Amniotic stem cell (primary cell): Measurements from ENCODE around the gene MTHFD1L.
"Not testable (repeated sequence)": the region's sequence is repeated elsewhere in the genome, so short reads cannot be mapped to it uniquely, and the experiment has no call there.

Source experiments
- DNase-seq: peaks from one replicate; lab custom pipeline; 2025; lab: John Stamatoyannopoulos, UW

The MTHFD1L gene

GRCh38 chr6:151041686-151042085, 176.2 kb downstream of the MTHFD1L start:
- DNase-seq = no peak

- DNase-seq = not testable (repeated sequence)
These were observed 177.4 kb downstream of the MTHFD1L start for GRCh38 chr6:151042911-151043330.

DNA sequence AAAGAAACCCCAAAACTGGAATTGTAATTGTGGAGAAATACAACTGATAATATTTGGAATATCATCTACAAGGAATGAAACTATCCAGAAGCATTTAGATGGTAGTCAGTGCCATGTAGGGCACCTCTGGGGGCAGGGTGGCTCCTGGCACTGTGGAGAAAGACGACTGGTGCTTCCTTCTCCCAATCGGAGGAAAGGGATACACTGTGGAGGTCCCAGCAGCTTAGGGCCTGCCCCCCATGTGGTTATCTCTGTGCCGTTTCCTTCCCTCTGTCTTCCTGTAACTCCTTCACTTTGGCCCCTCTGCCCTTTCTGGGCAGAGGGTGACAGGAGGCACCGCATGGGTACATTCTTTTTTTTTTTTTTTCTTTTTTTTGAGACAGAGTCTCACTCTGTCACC, 178.4 kb downstream of the MTHFD1L start:
- DNase-seq = no peak

DNA sequence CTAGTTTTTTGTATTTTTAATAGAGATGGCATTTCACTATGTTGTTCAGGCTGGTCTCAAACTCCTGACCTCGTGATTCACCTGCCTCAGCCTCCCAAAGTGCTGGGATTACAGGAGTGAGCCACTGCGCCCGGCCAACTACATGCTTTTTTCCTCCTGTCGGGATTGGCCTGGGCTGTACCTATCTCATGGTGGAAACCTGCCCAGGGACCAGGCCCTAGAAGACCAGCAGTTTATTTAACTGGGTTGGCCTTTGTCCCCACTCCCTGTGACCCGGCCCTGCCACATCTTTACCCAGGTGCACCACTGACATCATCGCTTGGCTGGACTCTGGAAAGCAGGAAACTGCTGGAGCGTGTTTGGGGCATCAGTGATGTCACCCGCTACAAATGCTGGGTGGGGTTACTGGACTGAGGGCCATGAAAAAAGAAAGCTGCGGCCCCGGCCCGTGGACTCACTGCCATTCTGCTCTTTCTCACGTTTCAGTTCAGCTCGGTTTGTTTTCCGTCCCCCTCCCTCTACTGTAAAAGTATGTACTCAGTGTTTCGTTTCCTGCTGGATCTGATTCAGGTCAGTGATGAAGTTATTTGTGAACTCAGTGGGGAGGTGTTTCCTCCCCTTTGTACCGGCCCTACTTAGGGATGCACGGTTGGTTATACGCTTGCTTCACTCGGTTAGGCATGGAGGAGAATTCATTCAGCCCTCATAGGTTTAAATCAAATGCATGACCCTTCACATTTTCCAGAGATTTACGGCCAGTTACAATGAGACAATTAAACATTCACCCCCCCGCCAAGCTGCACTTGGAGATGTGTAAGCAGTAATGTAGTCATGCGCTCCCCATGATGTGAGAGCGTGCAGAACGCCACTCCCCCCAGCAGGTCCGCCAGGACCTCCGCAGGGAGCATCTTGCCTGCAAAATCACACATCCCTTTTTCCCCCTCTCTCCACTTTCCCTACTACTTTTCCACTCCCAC, 179.3 kb downstream of the MTHFD1L start:
- DNase-seq = peak; percentile 69

GRCh38 chr6:151045511-151046222, 180.2 kb downstream of the MTHFD1L start:
- DNase-seq = peak; percentile 46

- DNase-seq = no peak
These were observed 185.7 kb downstream of the MTHFD1L start for GRCh38 chr6:151051164-151051563.

DNA sequence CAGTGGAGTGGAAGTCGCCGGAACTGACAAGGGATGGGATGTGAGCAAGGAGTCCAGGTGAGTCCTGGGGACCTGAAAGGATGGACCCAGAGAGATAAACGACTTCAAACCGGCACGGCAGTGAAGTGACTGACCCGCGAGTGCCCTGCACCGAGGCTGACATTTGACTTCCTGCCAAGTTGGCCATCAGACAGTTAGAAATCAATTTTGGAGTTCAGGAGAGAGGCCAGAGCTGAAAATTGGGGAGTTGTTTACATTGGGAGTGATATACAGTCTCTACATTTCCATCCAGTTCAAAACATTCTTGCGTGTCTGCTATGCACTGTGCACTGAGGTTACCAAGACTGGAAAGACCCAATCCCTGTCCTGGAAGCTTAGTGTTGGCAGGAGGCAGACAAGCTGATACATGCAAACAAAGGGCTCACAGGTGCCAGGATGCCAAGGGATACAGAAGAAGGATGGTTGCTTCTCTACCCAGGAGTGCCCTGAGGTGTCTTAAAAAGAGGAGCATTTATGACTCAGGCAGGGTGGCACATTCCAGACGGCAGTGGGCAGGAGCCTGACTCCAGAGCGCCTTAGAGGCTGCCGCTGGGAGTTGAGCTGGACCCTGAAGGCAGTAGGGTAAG, 186.6 kb downstream of the MTHFD1L start:
- DNase-seq = no peak

DNA sequence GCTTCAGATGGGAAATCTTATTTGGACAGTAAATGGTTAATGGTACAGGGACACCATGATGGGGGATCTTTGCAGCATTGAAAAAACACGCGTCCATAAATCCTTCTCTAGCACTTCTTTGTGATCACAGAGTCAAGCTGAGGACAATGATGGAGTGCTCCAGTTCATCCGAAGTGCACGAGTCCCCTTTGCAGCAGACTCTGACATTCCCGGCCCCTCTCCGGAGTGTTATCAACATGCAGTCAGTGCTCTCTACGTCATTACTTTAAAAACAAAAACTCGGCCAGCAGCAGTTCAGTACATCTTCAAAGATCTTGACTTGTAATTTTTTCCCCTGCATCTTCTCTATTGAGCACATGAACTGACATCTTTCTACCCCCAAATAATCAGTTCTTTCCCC, 188.8 kb downstream of the MTHFD1L start:
- no peak for DNase-seq

DNA sequence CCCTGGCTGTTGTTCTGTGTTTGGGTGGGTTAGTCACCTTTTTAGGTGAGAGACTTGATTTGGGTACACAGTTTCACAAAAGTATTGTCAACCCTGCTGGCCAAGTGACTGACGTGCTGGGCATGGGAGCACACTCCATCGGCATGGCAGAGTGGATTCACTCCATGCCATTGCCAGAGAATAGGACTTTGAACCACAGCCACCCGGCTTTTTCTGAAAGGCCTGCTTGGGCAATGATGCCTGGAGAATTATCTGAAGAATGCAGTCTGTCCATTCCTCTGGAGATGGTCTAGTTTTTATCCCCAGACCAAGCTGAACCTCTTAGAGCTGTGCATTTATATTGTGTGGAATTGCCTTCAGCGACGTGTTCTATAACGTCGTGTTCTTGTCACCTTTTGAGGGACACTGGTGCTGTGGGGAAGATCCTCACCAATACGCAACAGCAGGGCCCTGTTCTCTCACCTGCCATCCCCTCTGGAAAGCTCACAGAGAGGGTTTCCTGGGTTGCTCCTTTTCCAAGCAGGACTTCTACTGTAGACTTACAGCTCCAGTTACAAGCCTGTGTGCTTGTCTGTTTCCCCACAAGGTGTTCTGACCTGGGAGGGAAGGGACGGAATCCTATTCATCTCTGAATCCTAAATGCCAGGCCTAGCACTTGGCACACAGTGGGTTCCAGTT, 190.9 kb downstream of the MTHFD1L start:
- DNase-seq = no peak

DNA sequence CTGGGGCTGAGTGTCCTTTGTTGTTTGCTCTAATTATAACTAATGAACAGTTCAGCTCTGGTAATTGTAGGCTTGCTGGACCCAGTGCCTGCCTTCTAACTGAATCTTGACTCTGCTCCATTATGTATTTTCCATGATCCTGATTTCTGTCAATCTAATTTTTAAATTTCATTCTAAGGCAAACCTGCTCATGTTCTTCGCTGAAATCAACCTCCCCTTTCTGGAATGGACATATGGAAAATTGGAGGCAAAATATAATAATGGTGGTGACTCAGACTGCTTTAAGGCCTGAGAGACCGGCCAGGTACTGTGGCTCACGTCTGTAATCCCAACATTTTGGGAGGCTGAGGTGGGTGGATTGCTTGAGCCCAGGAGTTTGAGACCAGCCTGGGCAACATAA, 191.6 kb downstream of the MTHFD1L start:
- no peak for DNase-seq

GRCh38 chr6:151058021-151058733, 192.7 kb downstream of the MTHFD1L start:
- DNase-seq = no peak

- DNase-seq = no peak
These were observed 194.2 kb downstream of the MTHFD1L start for GRCh38 chr6:151059612-151060095.

- peak; percentile 82 for DNase-seq
These were observed 194.7 kb downstream of the MTHFD1L start for GRCh38 chr6:151060096-151060765.

GRCh38 chr6:151060766-151061531, 195.4 kb downstream of the MTHFD1L start:
- no peak for DNase-seq

GRCh38 chr6:151063352-151063751, 197.8 kb downstream of the MTHFD1L start:
- peak; percentile 38 for DNase-seq

DNA sequence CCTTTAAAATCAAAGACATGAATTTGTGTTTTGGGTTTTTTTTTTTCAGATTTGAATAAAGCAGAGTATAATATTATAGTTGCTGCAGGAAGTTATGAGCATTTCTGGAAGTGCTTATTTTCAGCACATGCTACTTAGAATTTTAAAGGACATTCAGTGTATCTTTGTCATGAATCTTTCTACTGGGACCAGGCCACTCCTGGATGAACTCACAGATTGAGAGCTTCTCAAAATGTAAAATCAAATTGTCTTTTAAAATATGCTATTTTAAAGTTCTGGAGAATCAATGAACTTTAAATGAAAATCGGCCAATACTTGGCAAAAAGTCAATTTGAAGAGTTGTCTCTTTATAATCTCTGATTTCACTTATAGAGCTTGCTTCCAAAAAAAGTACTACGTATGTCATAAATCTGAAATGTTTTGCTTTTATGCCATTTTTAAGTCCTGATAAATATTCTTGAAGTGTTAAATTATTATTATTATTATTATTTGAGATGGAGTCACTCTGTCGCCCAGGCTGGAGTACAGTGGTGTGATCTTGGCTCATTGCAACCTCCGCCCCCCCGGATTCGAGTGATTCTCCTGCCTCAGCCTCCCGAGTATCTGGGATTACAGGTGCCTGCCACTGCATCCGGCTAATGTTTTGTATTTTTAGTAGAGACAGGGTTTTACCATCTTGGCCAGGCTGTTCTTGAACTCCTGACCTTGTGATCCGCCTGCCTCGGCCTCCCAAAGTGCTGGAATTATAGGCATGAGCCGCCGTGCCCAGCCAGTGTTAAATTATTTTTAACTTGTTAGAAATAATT, 198.5 kb downstream of the MTHFD1L start:
- no peak for DNase-seq

DNA sequence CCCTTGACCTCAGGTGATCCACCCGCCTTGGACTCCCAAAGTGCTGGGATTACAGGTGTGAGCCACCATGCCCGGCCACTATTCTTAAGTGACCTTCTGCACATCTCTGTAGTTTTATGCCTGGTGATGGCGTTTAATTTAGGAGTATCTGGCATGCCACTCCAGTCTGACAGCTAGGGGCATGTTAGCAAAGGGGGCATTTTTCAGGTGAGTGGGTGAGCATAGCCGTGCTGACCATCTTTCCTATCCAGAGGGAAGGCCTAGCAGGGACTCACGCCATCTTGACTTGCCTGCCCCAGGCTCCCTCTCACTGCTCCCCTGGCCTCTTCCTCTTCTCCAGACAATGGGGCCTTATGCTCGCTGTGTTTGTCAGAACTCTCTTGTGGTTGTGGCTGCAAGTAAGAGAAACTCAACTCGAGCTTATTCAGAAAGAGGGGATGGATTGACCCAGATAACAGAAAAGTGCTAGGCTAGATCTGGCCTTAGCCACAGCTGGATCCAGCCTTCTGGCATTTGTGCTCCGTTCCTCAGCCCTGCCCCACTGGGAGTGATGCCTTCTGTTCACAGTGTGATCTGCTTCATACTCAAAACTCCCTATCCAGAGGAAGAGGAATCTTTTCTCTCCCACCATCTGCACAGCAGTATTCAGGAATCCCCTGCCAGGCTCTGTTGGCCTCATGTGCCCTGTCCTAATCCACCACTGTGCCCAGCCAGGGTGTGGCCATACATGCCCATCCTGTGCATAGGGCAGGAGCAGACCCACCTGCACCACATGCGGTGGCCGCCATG, 199.7 kb downstream of the MTHFD1L start:
- DNase-seq = no peak
